ENCODE measurements around the gene ZBTB16. TPM values are rescaled to one million over a fixed set of nuclear protein-coding genes. Genes with fewer than 3 reads are reported as not detected.

The ZBTB16 gene
- total and polyA plus RNA-seq, 4 donors = 8.9 to 140 (median 34.5) TPM

DNA sequence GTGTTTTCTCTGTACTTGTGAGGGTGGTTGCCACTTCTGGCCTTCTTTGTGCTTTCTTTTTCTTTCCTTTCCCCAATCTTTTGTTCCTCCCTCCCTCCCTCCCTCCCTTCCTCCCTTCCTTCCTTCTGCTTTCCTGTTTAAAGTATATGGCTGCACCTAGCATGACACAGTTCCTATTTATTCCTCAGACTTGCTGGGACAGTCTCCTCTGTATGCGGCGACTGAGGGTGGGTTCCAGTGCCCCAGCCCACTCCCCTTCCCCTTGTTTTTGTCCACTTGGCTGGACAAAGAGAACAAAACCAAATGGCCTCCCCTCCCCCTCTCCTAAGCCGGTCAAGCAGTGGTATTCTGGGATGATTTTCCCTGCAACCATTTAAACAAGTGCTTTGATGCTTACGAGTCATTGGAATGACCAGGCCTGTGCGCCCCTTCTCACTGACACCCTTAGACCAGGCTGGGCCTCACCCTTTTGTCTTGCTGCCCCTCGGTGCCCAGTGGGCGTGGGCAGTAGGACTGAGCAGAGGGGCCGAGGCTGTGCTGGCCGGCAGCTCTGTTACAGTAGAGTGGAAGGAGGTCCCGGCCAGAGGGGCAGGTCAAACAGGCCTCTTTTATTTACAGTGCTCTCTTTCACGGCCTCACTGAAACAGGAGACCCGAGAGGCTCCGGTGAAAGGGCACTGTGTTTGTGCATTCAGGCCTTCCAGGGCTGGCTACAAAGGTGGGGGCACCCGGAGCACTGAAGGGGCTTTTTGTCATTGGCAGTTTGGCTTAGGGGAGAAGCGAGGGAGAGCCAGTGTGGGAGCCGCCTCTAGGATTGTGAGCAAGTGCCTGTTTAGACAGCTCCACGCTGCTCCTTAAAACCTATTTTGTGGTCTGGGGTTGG is 32.2 kb downstream of the ZBTB16 start:
- peak; percentile 53 for DNase-seq (ENCODE audit: low spot score)
- Histone ChIP-seq H3K4me1 (ENCODE audit: control insufficient read depth in 4 of 4, insufficient read depth in 4 of 4, low read length in 3 of 4) (peaks cover 40 to 77% (median 50%) of the 10 kb centered on the region in 4 donors), H3K4me3 (ENCODE audit: low read depth in 1 of 3, low read length in 3 of 3) (no peak overlapping the region), H3K27ac (ENCODE audit: low read depth in 1 of 2, low read length in 2 of 2) (peak overlapping the region; percentile 14 to 46), H3K36me3 (ENCODE audit: control insufficient read depth in 4 of 4, insufficient read depth in 3 of 4, low read depth in 1 of 4, low read length in 3 of 4) (peaks cover 0 to 11% (median 2%) of the 10 kb centered on the region in 4 donors), H3K9me3 (ENCODE audit: control insufficient read depth in 4 of 4, low read length in 3 of 4) (no peaks in the 10 kb centered on the region), H3K27me3 (ENCODE audit: control insufficient read depth in 4 of 4, insufficient read depth in 4 of 4, low read length in 3 of 4) (no peaks in the 10 kb centered on the region), H3K9ac (ENCODE audit: low read depth in 1 of 2, low read length in 2 of 2) (no peak overlapping the region)
- TF ChIP-seq RAD21 (IDR thresholded peaks at IDR 0.05) (no peak), JUND (IDR thresholded peaks at IDR 0.05) (no peak), HNF4G (IDR thresholded peaks at IDR 0.05) (no peak), REST (IDR thresholded peaks at IDR 0.05) (no peak), NR2F2 (IDR thresholded peaks at IDR 0.05) (no peak), YY1 (IDR thresholded peaks at IDR 0.05) (no peak), ATF3 (IDR thresholded peaks at IDR 0.05) (no peak), SP1 (IDR thresholded peaks at IDR 0.05) (no peak), EGR1 (IDR thresholded peaks at IDR 0.05; ENCODE audit: low read depth in 2 of 2) (no peak), TAF1 (conservative IDR thresholded peaks at IDR 0.05) (no peak), HNF4A (conservative IDR thresholded peaks at IDR 0.05) (no peak), FOXA2 (IDR thresholded peaks at IDR 0.05) (no peak), FOXA1 (IDR thresholded peaks at IDR 0.05) (no peak), RXRA (IDR thresholded peaks at IDR 0.05) (no peak), GABPA (IDR thresholded peaks at IDR 0.05 in 1 of 2, conservative IDR thresholded peaks at IDR 0.05 in 1 of 2) (no peak)
- TF ChIP-seq, protein P1, sequence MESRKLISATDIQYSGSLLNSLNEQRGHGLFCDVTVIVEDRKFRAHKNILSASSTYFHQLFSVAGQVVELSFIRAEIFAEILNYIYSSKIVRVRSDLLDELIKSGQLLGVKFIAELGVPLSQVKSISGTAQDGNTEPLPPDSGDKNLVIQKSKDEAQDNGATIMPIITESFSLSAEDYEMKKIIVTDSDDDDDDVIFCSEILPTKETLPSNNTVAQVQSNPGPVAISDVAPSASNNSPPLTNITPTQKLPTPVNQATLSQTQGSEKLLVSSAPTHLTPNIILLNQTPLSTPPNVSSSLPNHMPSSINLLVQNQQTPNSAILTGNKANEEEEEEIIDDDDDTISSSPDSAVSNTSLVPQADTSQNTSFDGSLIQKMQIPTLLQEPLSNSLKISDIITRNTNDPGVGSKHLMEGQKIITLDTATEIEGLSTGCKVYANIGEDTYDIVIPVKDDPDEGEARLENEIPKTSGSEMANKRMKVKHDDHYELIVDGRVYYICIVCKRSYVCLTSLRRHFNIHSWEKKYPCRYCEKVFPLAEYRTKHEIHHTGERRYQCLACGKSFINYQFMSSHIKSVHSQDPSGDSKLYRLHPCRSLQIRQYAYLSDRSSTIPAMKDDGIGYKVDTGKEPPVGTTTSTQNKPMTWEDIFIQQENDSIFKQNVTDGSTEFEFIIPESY (IDR thresholded peaks at IDR 0.05) = no peak
- TF ChIP-seq, protein P2, sequence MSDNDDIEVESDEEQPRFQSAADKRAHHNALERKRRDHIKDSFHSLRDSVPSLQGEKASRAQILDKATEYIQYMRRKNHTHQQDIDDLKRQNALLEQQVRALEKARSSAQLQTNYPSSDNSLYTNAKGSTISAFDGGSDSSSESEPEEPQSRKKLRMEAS (IDR thresholded peaks at IDR 0.05) = no peak
- TF ChIP-seq, protein P3, sequence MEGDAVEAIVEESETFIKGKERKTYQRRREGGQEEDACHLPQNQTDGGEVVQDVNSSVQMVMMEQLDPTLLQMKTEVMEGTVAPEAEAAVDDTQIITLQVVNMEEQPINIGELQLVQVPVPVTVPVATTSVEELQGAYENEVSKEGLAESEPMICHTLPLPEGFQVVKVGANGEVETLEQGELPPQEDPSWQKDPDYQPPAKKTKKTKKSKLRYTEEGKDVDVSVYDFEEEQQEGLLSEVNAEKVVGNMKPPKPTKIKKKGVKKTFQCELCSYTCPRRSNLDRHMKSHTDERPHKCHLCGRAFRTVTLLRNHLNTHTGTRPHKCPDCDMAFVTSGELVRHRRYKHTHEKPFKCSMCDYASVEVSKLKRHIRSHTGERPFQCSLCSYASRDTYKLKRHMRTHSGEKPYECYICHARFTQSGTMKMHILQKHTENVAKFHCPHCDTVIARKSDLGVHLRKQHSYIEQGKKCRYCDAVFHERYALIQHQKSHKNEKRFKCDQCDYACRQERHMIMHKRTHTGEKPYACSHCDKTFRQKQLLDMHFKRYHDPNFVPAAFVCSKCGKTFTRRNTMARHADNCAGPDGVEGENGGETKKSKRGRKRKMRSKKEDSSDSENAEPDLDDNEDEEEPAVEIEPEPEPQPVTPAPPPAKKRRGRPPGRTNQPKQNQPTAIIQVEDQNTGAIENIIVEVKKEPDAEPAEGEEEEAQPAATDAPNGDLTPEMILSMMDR (IDR thresholded peaks at IDR 0.05; ENCODE audit: low read depth, low read length, missing input control) = no peak
- WGBS = 55% methylated on average over 17 of the region's 17 CpGs

Measured in liver (tissue), 9 donors.